Duodenal mucosa (tissue), 2 donors: ENCODE measurements around the gene PID1.

Source experiments
- H3K27ac ChIP-seq: one replicate; pipeline ENCODE4 v1.7.0; 2013; ENCODE audit warnings: low read depth, low read length
- H3K27me3 ChIP-seq, 2 donors: one replicate each; pipeline ENCODE4 v1.7.0; 2013; ENCODE audit warnings: low read length in 2 of 2, control low read depth in 1 of 2; ENCODE audit not compliant: insufficient read depth in 2 of 2, control insufficient read depth in 1 of 2
- H3K36me3 ChIP-seq, 2 donors: one replicate each; pipeline ENCODE4 v1.7.0; 2013; ENCODE audit warnings: low read length in 2 of 2, control low read depth in 1 of 2; ENCODE audit not compliant: insufficient read depth in 2 of 2, control insufficient read depth in 1 of 2
- H3K4me1 ChIP-seq, 2 donors: one replicate each; pipeline ENCODE4 v1.7.0; 2013; ENCODE audit warnings: low read length in 2 of 2, control low read depth in 1 of 2; ENCODE audit not compliant: insufficient read depth in 2 of 2, control insufficient read depth in 1 of 2
- H3K4me3 ChIP-seq, 2 donors: one replicate each; pipeline ENCODE4 v1.7.0; 2013; ENCODE audit warnings: low read length in 2 of 2, low read depth in 1 of 2
- H3K9ac ChIP-seq, 2 donors: one replicate each; pipeline ENCODE4 v1.7.0; 2013; ENCODE audit warnings: low read length in 2 of 2, low read depth in 1 of 2
- H3K9me3 ChIP-seq, 2 donors: one replicate each; pipeline ENCODE4 v1.7.0; 2013; ENCODE audit warnings: low read length in 2 of 2, control low read depth in 1 of 2; ENCODE audit not compliant: control insufficient read depth in 1 of 2

PID1 gene

DNA sequence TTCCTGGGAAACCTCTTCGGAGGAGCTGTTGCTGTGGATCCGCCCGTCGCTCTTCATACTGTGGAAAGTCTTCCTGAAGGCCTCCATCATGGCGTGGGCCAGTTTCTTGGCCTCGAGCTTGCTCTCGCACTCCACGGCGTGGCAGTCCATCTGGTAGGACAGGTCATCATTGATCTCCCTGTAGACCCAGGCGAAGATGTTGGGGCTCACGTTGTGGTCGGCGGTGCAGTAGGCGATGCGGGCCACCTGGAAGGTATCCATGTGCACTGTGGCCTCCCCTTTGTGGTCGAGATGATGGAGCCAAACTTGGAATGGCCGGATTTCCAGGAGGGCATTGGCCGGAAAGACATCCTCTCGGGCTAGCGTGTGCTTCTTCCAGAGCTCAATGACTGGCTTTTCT, 245.4 kb downstream of the PID1 start:
- no peak overlapping the region for H3K4me3 ChIP-seq
- peaks cover 3 to 4% of the 10 kb centered on the region in 2 donors for H3K36me3 ChIP-seq
- no peak overlapping the region for H3K9ac ChIP-seq
- no peaks in the 10 kb centered on the region for H3K27me3 ChIP-seq
- no peaks in the 10 kb centered on the region for H3K4me1 ChIP-seq
- H3K27ac ChIP-seq: no peak overlapping the region
- no peaks in the 10 kb centered on the region for H3K9me3 ChIP-seq

DNA sequence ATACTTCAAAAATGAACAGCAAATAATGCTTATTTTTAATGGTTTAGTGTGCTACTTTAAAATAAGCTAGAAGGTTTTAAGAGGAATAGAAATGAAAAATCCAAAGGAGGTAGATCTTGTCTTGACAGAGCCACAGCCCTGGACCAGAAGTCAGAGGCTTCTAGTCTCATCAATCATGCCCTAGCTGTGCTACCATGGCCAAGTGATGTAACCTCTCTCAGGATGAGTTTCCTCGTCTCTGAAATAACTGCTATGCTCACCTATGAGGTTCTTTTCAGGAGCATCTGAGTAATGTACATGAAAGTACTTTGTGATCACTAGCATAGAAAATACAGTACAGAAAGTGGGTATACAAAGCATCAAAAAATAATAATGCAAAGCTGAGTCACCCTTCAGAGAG, 248.4 kb downstream of the PID1 start:
- no peaks in the 10 kb centered on the region for H3K9me3 ChIP-seq
- H3K36me3 ChIP-seq: peaks cover 3 to 4% of the 10 kb centered on the region in 2 donors
- no peak overlapping the region for H3K4me3 ChIP-seq
- H3K4me1 ChIP-seq: no peaks in the 10 kb centered on the region
- no peak overlapping the region for H3K27ac ChIP-seq
- no peaks in the 10 kb centered on the region for H3K27me3 ChIP-seq
- H3K9ac ChIP-seq: no peak overlapping the region

DNA sequence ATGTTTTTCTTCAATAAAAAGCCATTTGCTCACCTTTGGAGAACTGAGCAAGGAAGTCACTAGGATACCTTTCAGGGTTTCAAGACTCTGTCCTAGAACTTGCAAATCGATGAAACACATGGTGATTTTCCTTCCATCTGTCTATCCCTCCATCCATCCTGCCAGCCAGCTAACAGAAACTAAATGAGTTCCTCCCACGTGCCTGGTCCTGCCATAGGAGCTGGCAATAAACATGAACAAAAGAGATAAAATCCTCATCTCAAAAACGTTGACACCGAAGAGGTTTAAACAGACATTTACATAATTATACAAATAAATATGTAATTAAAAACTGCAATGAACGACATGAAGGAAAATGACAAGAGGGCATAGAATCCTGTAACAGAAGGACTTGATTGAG, 249.0 kb downstream of the PID1 start:
- Histone ChIP-seq H3K36me3 (peaks cover 3 to 4% of the 10 kb centered on the region in 2 donors), H3K9ac (no peak overlapping the region), H3K27ac (no peak overlapping the region), H3K27me3 (no peaks in the 10 kb centered on the region), H3K9me3 (no peaks in the 10 kb centered on the region), H3K4me3 (no peak overlapping the region), H3K4me1 (no peaks in the 10 kb centered on the region)

DNA sequence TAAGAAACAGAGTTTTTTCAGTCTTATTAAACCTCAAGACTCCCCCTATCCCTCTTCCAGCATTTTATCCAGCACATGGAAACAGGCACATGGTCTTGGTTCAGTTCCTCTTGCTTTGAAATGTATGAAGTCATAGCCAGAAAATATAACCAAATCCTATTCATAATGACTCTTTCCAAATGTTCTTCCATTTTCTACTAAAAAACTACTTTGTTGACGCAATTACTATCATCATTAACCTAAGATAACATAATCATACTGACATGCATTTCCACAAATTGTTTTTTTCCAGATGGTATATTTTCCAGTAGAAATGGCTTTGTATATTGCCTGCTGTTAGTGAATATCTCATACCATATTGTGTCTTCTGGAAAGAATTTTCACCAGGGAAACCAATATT, 261.3 kb downstream of the PID1 start:
- Histone ChIP-seq H3K36me3 (no peaks in the 10 kb centered on the region), H3K9me3 (no peaks in the 10 kb centered on the region), H3K27me3 (no peaks in the 10 kb centered on the region), H3K27ac (no peak overlapping the region), H3K4me3 (no peak overlapping the region), H3K4me1 (no peaks in the 10 kb centered on the region), H3K9ac (no peak overlapping the region)

DNA sequence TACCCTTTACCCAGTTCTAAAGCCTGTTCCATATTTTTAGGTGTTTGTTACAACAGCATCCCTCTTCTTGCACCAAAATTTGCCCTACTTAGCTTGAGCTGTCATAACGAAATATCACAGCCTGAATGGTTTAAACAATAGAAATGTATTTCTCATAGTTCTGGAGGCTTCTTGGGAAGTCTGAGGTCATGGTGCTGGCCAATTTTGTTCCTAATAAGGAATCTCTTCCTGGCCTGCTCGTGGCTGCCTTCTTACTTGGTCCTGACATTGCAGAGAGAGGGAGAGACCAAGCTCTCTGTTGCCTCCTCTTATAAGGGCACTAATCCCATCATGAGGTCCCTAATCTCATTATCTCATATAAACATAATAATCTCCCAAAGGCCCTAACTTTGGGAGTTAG, 267.8 kb downstream of the PID1 start:
- no peak overlapping the region for H3K27ac ChIP-seq
- H3K9ac ChIP-seq: no peak overlapping the region
- H3K9me3 ChIP-seq: no peaks in the 10 kb centered on the region
- no peak overlapping the region for H3K4me3 ChIP-seq
- no peaks in the 10 kb centered on the region for H3K36me3 ChIP-seq
- H3K4me1 ChIP-seq: no peaks in the 10 kb centered on the region
- no peaks in the 10 kb centered on the region for H3K27me3 ChIP-seq

DNA sequence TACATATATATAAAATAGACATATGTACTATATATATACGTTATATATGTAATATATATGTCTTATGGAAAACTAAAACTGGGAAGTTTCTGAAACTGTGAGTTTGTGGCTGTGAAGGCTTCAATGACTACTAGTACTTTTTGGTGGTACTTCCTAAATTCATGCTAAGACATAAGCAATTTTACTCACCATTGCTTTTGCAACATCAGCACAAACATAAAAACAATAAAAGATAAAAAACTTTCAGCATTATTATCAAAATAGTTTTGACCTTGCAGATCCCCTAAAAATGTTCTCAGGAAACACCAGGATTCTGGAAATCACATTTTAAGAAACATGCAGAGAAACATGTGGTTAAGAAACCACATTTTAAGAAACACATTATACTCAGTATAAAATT, 269.9 kb downstream of the PID1 start:
- Histone ChIP-seq H3K9me3 (no peaks in the 10 kb centered on the region), H3K4me1 (no peaks in the 10 kb centered on the region), H3K4me3 (no peak overlapping the region), H3K9ac (no peak overlapping the region), H3K27me3 (no peaks in the 10 kb centered on the region), H3K36me3 (no peaks in the 10 kb centered on the region), H3K27ac (no peak overlapping the region)

DNA sequence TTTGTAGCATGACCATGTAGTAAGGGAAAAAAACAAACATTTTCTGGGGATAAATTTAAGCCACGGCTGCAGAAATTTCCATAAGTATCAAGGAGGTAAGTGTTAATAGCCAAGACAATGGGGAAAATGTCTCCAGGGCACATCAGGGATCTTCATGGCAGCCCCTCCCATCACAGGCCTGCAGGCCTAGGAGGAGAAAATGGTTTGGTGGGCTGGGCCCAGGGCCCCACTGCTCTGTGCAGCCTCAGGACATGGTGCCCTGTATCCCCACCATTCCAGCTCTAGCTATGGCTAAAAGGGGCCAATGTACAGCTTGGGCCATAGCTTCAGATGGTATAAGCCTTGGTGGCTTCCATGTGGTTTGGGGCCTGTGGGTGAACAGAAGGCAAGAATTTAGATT, 271.8 kb downstream of the PID1 start:
- no peak overlapping the region for H3K27ac ChIP-seq

DNA sequence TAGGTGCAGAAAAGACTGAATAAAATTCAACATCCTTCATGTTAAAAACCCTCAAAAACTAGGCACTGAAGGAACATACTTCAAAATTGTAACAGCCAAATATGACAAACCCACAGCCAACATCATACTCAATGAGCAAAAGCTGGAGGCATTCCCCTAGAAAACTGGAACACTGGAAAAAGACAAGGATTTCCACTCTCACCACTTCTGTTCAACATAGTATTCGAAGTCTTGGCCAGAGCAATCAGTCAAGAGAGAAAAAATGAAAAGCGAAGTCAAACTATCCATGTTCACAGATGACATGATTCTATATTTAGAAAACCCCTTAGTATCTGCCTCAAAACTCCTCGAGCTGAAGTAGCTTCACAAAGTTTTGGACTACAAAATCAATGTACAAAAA, 282.3 kb downstream of the PID1 start:
- Histone ChIP-seq H3K27me3 (no peaks in the 10 kb centered on the region), H3K4me3 (no peak overlapping the region), H3K9me3 (peaks cover 9 to 10% of the 10 kb centered on the region in 2 donors), H3K9ac (no peak overlapping the region), H3K36me3 (no peaks in the 10 kb centered on the region), H3K4me1 (no peaks in the 10 kb centered on the region), H3K27ac (no peak overlapping the region)

More for the DNA sequence above, 271.8 kb downstream of the PID1 start:
- H3K36me3 ChIP-seq: no peaks in the 10 kb centered on the region
- H3K4me1 ChIP-seq: no peaks in the 10 kb centered on the region
- H3K9me3 ChIP-seq: no peaks in the 10 kb centered on the region
- no peaks in the 10 kb centered on the region for H3K27me3 ChIP-seq
- no peak overlapping the region for H3K9ac ChIP-seq
- no peak overlapping the region for H3K4me3 ChIP-seq

DNA sequence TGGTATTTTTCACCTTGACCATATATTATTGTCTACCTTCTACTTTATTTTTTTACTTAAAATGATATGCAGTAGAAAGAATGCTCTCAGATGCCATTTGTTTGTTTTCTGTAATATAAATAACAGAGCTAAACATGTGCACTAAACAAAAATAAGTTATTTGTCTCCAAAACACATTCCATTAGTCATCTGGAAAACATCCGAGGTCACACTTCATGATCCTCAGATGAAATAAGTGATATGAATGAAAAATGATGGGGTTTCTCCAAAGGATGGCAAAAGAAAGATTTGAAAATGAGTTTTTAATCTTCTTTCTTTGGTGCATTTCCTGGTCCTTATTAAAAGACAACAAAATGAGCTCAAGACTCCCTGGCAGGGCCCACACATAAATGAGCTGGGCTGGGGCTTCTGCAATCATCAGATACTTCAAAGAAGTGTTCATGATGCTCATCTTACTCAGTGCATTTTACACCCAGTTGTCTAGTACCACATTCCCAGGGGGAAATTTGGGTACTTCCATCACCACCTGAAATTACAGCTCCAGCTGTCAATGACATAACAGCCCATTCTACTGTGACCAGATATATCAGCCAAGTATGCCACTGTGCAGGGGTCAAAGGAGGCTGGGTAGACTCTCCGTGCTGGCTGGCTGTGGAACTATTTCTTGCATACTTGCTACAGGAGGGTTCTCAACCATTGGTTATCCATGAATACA, 283.5 kb downstream of the PID1 start:
- Histone ChIP-seq H3K27ac (no peak overlapping the region), H3K9me3 (peaks cover 6 to 12% of the 10 kb centered on the region in 2 donors), H3K27me3 (no peaks in the 10 kb centered on the region), H3K9ac (no peak overlapping the region), H3K4me3 (no peak overlapping the region), H3K36me3 (no peaks in the 10 kb centered on the region), H3K4me1 (no peaks in the 10 kb centered on the region)

DNA sequence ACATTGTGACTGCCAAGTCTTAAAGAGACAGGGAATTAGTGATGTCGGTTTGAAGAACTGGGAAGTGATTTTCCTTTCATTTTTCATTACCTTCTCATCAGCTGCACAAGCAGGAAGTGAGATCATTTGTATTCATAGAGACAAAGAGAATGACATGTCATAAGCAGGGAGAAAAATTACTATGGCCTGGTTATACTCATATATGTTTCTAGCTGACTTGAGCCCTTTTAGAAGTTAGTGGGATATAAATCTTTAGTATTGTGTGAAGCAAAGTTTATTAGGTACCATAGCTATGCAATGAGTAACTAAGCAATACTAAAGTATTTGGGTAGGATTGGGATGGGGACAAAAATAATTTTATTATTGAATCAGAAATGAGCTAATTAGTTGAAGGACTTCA, 284.1 kb downstream of the PID1 start:
- H3K4me1 ChIP-seq: no peaks in the 10 kb centered on the region
- no peak overlapping the region for H3K9ac ChIP-seq
- H3K9me3 ChIP-seq: peaks cover 0 to 9% of the 10 kb centered on the region in 2 donors
- H3K27ac ChIP-seq: no peak overlapping the region
- H3K27me3 ChIP-seq: no peaks in the 10 kb centered on the region
- H3K4me3 ChIP-seq: no peak overlapping the region
- H3K36me3 ChIP-seq: no peaks in the 10 kb centered on the region

DNA sequence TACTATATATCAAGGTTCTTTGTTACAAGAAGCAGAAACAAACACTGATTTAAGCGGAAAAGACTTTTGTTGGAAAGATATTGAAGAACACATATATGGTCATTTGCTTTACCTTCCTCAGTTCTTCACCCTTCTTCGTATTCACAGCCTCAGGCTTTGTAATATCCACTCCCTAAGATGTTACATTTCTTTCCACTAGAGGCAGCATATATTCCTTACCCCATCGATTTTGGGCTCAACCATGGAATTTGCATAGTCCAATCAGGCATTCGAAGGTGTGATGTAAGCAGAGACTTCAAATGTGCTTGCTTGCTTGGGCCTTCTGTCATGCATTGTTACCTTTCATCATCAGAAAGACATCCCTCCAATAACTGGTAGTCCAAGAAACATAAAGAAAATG, 287.4 kb downstream of the PID1 start:
- H3K36me3 ChIP-seq: no peaks in the 10 kb centered on the region
- H3K4me3 ChIP-seq: no peak overlapping the region
- no peaks in the 10 kb centered on the region for H3K4me1 ChIP-seq
- H3K9me3 ChIP-seq: peaks cover 4 to 11% of the 10 kb centered on the region in 2 donors
- no peaks in the 10 kb centered on the region for H3K27me3 ChIP-seq
- no peak overlapping the region for H3K27ac ChIP-seq
- H3K9ac ChIP-seq: no peak overlapping the region
